ENCODE results near the gene GRIA3.
"Not testable (repeated sequence)": the region's sequence is repeated elsewhere in the genome, so short reads cannot be mapped to it uniquely, and the experiment has no call there.

Gene GRIA3

DNA sequence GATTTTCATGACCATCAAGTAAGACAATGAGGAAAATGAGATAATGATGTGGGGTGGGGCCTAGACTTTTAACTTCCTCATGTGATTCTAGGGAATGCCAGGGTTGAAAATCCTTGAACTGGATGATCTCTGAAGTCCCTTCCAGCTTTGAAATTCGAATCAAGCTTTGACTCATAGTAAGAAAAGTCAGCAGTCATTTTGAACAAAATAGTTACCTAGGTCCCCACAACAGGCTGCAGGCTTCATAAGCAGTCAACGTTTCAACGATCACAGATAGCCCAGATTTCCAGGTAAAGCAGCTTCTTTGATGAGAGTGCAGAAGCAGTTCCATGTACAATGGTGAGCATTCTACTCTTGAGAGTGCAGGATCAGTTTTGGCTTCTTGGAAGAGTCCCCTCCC lies 93.7 kb downstream of the GRIA3 start:
- no peak overlapping the region for H3K4me3 ChIP-seq (ENCODE audit: low read length)
- TF ChIP-seq, protein P1, sequence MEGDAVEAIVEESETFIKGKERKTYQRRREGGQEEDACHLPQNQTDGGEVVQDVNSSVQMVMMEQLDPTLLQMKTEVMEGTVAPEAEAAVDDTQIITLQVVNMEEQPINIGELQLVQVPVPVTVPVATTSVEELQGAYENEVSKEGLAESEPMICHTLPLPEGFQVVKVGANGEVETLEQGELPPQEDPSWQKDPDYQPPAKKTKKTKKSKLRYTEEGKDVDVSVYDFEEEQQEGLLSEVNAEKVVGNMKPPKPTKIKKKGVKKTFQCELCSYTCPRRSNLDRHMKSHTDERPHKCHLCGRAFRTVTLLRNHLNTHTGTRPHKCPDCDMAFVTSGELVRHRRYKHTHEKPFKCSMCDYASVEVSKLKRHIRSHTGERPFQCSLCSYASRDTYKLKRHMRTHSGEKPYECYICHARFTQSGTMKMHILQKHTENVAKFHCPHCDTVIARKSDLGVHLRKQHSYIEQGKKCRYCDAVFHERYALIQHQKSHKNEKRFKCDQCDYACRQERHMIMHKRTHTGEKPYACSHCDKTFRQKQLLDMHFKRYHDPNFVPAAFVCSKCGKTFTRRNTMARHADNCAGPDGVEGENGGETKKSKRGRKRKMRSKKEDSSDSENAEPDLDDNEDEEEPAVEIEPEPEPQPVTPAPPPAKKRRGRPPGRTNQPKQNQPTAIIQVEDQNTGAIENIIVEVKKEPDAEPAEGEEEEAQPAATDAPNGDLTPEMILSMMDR (conservative IDR thresholded peaks at IDR 0.05; ENCODE audit: low read length): no peak
- no peak for DNase-seq (ENCODE audit: low read depth)

DNA sequence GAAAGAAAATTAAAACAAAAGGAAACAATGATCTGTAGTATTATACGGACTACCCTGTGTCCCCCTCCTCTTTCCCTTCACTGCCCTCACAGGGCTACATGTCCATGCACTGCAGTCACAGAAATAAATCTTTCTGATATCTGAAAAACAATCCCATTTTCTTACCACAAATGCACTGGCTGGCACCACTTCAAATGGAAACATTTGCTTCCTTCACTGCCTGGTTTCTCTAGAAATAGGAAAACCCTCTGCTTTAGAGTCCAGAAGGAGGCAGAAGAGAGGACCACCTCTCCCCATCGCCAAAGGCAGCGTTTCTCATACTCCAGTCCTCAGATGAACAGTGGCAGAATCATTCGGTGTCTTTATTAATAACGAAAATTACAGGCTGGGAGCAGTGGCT lies 98.2 kb downstream of the GRIA3 start:
- H3K4me3 ChIP-seq (ENCODE audit: low read length): no peak overlapping the region
- DNase-seq (ENCODE audit: low read depth): no peak
- TF ChIP-seq, protein P1 (conservative IDR thresholded peaks at IDR 0.05; ENCODE audit: low read length): no peak

DNA sequence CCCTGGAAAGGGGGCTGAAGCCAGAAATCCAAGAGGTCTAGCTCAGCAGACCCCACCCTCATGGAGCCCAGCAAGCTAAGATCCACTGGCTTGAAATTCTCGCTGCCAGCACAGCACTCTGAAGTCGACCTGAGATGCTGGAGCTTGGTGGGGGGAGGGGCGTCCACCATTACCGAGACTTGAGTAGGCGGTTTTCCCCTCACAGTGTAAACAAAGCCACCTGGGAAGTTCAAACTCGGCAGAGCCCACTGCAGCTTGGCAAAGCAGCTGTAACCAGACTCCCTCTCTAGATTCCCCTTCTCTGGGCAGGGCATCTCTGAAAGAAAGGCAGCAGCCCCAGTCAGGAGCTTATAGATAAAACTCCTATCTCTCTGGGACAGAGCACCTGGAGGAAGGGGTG lies 99.3 kb downstream of the GRIA3 start:
- not testable (repeated sequence) for H3K4me3 ChIP-seq (ENCODE audit: low read length); DNase-seq (ENCODE audit: low read depth)

DNA sequence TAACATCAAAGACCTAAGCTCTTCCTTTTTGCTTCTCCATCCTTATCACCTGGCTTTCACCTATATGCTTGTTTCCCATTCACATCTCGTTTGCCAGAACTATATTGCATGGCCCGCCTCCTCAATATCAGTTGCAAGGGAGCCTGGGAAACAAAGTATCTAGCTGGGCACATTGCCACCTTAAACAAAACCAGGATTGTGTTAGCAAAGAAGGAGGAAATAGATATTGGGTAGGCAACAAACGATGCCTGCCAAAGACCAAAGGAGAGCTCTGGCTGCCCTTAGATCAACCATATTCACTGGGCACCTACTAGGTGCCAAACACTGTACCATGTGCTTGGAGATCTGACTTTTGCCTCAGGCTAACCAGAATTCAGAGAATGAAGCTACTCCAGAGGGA lies 107.5 kb downstream of the GRIA3 start:
- H3K4me3 ChIP-seq (ENCODE audit: low read length): no peak overlapping the region
- TF ChIP-seq, protein P1 (conservative IDR thresholded peaks at IDR 0.05; ENCODE audit: low read length): no peak
- DNase-seq (ENCODE audit: low read depth): no peak

DNA sequence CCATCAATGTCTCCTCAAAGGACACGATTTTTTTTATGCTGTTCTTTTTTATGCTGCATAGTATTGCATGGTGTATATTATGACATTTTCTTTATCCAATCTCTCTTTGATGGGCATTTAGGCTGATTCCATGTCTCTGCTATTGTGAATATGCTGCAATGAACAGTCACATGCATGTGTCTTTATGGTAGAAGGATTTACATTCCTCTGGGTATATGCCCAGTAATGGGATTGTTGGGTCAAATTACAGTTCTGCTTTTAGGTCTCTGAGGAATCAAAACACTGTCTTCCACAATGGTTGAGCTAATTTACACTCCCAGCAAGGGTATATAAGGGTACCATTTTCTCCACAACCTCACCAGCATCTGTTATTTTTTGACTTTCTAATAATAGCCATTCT lies 113.9 kb downstream of the GRIA3 start:
- DNase-seq (ENCODE audit: low read depth): peak; percentile 8
- TF ChIP-seq, protein P1 (conservative IDR thresholded peaks at IDR 0.05; ENCODE audit: low read length): no peak
- no peak overlapping the region for H3K4me3 ChIP-seq (ENCODE audit: low read length)

DNA sequence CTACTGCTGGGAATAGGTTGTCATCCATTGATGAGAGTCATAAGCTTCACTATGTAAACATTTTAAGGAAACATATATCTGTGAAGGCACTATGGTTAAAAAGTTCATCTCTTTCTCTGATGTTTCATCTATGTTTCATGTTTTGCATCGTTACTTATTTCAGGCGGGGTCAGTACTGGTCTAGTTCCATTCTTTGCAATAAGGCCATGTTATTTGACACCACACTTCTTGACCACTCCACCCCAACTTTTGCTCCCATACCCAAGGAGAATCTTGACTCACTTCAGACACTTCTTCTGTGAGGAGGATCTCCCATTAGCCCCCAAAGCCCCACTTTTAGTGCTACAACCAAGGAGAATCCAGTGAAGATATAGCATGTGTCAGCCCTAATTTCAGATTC lies 119.4 kb downstream of the GRIA3 start:
- TF ChIP-seq, protein P1 (conservative IDR thresholded peaks at IDR 0.05; ENCODE audit: low read length): no peak
- no peak for DNase-seq (ENCODE audit: low read depth)

DNA sequence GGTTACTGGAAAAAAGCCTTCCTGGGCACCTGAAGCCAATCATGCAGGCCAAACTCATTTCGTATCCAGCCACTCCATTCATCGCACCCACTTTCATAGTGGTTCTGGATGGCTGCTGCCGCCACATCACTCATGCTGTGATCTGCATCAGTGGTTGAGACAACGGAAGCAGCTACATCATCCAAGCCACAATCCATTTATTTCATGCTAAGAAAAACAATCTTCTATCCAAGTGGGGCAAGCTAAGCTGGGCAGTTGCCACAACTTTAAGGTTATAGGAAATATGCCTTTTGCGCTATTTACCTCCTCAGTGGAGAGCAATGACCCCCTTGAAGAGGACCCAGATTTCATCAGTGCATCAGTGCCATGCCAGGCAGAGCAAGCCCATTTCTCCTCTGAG lies 124.6 kb downstream of the GRIA3 start:
- no peak overlapping the region for H3K4me3 ChIP-seq (ENCODE audit: low read length)
- TF ChIP-seq, protein P1 (conservative IDR thresholded peaks at IDR 0.05; ENCODE audit: low read length): no peak
- no peak for DNase-seq (ENCODE audit: low read depth)

More for the DNA sequence above, 119.4 kb downstream of the GRIA3 start:
- H3K4me3 ChIP-seq (ENCODE audit: low read length): no peak overlapping the region

DNA sequence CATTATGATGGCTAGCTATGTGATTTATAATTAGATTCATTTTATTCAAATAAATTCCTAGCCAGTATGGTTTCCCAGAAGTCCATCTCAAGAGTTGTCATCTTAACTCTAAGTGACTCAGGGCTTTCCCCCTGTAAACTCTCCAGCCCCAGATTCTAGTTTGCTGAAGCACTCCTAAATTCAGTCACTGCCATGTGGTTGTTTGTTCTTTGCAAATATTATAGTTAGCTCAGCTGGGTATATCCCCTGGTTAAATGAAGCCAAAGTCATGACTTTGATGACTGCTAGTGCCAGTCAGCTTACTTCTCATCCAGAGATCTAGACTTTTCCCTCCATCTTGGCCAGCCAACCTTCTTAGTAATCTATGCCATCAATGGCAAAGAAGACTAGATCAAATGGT lies 126.0 kb downstream of the GRIA3 start:
- H3K4me3 ChIP-seq (ENCODE audit: low read length): no peak overlapping the region
- TF ChIP-seq, protein P1 (conservative IDR thresholded peaks at IDR 0.05; ENCODE audit: low read length): no peak
- no peak for DNase-seq (ENCODE audit: low read depth)

Measured in AG10803 (cell line).